Left hindlimb (tissue), 1 donor: ENCODE data around the gene AIFM3.

Experiments
- DNase-seq: peaks from one replicate; pipeline ENCODE4 v3.0.0-alpha.2; 2018

The AIFM3 gene

DNA sequence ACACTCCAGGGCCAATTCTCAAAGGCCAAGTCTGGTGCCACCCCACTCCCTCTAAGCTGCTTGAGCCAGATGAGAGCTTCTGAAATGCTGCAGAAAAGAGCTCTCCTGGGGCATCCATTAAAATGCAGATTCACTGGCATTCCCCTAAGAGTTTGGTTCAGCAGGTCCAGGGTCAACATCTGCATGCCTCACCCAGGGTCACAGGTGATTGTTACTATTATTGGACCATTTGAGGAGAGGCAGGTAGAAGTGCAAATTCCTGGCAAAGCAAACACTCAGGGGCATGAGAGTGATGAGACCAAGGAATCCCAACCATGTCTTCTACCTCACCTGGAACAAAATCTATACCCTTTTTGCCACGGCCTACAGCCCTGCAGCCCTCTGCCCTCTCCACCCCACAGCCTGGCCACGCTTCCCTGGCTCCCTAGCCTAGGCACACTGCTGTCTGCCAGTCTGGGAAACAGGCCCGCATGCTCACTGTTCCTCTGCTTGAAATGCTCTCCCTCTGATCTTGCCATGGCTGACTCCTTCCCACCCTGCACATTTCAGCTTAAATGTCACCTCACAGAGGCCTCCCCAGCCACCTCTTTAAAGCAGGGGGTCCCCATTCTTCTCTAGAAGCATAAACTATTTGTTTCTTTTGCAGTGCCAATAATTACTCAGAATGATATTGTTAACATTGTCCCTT, 43.5 kb downstream of the AIFM3 start:
- DNase-seq = no peak

DNA sequence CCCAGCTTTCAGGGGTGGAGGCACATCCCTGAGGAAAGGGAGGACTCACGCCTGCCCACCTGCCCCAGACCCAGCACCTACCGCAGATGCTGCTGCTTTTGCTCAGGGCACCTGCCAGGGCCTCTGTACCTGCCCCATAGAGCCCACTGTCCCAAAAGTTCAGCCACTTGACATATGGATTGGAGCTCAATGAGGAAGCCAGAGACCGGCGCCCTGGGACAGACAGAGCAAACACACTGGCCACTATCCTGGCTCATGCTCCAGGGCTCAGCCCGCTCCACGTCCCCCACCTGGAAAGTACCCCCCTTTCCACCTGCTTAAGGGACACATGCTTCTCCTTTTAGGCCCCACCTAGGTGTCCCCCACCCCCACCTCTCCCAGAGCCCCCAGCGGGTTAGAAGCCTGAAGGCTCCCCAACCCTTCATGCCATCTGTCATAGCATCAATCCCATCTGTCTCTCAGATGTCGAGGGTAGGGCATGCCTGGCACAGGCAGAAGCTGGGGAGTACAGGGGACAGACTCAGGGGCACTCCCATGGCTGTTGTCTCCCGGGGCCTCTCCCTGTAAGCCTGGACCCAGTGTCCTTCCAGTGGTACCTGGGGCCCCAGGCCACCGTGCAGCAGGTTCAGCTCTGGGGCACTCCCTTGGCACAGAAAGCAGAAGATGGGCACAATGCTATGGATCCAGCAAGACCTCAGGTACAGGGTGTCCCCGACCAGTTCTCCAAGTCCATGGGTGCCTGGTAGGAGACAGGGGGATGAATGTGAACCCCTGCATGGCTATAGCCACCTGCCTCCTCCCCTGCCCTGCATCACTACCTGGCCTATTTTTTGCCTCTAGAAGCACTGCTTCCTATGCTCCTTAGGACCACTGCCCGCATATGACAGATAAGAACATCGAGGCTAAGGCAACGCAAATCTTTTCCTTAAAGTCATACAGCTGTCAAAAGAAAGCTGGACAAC, 45.7 kb downstream of the AIFM3 start:
- DNase-seq = no peak

DNA sequence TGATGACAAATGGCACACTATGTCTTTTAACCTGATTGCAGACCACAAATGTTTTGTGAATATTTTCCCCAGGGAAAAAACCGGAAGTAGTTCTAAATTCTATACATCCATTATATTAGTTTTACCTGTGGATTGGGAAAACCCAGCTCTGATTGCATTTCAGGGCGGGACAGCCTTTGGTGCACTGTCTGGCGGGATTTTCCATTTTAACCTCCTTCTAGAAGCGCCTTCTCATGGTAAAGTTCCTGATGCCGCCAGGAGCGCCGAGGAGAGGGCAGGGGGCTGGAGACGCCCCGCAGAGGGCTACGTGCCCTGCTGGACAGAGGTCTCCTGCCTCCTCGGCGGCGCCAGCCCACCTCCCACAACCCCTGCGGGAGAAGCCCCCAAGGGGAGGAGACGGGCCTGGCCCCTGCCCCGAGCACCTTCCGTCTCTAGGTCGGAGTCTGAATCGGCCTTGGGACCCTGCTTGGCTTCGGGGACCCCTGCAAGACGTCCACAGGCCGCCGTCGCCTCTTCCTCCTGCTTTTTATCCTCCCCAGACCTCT, 46.7 kb downstream of the AIFM3 start:
- DNase-seq = no peak

DNA sequence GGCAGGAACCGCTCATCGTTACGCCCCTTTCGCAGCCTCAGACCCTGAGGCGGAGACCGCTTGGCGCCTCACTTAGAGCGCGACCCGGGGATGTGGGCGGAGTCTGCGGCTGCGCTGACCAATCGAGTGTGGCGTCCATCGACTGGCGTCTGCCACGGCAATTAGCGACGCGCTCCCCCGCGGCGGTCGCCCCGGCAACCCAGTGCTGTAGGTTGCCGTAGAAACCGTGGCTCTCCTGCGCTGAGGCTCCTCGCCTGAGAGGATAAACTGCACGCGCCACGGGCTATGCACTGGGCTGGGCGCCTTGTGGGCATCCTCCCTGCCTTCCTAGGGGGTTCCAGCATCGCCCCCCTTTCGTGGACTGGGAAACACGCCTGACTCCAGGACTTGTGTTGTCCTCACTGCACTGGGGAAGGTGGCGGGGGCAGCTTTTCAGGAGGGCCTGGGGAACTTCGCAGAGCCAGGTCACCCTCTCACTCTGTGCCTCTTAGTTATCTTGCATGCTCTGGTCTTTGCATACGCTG, 47.2 kb downstream of the AIFM3 start:
- DNase-seq = peak; percentile 93

DNA sequence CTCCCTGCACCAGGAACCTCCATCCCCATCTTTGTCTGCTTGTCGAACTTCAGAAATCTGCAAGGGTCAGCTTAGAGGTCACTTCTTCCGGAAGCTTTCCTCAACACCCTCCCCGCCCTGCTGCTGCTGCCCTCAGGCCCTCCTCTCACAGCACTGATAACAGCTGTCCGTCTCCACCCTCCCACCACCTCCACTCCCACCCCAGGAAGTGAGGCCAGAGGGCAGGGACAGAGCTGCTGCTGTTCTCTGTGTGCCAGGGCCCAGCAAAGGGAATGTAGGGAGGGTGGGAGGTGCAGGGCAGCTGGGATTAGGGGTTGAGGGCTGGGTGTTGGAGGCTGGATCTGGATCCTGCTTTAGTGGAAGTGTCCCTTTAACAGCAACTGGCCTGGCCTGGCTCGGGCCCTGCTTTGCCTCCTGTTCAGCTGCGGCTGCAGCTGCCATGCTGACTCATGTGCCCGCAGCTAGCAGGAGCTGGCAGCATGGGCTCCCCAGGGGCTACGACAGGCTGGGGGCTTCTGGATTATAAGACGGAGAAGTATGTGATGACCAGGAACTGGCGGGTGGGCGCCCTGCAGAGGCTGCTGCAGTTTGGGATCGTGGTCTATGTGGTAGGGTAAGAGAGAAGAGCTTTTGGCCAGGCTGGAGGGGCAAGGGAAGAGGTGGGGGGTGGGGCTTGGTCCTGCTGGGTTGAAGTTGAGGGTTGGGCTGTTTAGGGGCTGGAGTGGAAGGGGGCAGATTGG, 47.8 kb downstream of the AIFM3 start, which contains the start of gene P2RX6:
Gene P2RX6, plus strand, starts transcription at position 440 of the 740 bp plus-strand sequence. Its CDS starts 10 bp downstream, at position 450.
- peak; percentile 86 for DNase-seq

DNA sequence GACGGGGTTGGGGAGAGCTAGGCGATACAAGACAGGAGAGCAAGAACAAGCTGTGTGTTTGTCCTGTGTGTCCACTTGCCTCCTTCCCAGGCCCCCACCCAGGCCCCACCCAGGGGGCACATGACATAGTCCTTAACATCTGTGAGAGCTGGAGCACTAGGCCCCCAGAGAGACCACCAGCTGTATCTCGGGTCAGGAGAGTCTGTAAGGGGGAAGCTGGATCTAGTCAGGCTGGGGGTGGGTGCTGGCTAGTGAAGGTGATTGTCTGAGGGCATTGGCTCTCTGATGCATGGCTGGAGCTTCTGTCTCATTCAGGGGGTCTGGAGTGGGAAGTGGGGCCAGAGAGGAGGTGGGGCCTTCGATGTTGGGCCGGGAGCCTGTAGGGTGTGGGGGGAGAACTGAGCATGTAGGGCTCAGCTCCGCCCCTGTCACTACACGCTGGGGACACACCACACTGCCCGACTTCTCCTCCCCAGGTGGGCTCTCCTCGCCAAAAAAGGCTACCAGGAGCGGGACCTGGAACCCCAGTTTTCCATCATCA, 48.5 kb downstream of the AIFM3 start:
- DNase-seq = no peak

DNA sequence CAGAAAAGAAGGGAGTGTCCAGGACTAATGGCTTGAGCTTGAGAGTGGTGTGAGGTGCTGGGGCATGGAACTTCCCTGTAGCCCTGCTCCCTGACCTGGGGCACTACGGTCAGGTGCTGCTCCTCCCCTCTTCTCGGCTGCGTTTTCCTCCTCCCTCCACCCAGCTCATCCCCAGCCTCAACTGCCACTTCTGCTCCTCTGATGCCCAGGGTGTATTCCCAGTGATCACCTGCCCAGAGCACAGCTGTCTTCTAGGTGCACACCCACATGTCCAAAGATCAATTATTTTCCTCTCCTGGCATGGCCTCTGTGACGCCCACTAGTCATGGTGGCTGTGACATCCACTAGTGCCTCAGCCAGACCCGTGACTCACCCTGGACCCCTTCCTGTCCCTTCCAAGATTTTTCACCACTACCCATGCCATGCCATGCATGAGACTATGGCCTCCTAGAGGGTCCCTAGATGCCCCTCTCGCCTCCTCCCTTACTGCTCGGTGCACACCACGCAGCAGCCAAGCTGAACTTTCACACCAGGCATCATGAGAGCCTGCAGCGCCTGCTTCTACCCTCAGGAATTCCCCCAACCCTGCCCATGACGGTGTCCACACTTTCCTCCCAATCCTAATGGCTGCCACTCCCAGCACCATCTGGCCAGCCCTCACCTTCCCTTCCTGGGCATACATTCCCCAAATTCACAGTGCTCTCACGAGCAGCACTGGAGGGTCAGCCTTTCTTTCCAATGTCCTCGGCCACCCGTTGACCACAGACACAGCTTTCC, 49.8 kb downstream of the AIFM3 start:
- no peak for DNase-seq

DNA sequence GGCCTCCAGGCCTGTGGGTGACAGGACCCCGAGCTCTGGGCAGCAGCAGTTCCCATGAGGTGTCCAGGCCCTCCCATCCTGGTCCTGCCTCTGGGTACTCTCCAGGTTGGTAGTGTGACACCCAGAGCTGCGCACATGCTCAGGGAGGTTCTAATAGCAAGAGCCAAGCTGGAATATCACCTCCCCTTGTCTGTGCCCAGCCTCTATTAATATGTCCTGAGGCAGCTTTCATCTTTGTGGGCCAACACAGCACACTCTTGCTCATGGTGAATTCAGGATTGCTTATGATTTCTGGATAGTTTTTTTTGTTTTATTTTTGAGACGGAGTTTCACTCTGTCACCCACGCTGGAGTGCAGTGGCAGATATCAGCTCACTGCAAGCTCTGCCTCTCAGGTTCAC, 51.3 kb downstream of the AIFM3 start:
- DNase-seq = no peak

DNA sequence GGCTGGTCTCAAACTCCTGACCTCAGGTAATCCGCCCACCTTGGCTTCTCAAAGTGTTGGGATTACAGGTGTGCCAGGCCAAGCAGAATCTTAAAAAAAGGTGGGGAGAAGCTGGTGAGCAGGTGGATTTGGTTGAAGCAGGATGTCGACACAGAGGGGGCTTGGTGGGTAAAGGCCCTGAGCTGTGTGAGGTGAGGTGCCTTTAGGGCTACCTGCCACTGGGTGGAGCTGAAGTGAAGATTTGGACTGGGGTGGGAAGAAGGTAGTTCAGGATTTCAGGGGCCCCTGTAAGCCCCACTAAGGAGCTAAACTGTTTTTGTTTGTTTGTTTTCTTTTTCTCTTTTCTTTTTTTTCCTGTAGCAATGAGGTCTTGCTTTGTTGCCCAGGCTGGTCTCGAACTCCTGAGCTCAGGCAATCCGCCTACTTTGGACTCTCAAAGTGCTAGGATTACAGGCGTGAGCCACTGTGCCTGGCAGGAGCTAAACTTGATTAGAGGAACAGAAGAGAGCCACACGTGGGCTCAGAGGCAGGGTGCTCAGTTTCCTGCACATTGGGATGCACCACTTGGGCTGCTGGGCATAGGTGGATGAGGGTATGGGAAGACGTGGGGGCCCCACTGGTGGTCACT, 53.9 kb downstream of the AIFM3 start:
- no peak for DNase-seq

DNA sequence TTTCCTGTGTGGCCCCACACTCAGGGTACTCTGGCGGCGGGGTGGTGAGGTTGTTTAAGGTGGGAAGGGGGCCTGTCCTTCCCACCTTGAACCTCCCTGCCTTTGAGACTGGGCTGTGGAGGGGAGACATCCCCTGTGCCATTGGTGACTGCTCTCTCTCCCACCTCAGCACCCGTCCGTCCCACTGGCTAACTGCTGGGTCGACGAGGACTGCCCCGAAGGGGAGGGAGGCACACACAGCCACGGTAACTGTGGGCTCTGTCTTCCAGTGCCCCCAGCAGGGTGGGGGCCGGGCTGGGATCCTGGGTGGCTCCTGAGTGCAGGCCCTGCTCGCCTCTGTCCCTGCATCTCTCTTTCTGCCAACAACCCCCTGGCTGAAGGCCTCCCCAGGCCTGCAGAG, 55.5 kb downstream of the AIFM3 start:
- DNase-seq = no peak

DNA sequence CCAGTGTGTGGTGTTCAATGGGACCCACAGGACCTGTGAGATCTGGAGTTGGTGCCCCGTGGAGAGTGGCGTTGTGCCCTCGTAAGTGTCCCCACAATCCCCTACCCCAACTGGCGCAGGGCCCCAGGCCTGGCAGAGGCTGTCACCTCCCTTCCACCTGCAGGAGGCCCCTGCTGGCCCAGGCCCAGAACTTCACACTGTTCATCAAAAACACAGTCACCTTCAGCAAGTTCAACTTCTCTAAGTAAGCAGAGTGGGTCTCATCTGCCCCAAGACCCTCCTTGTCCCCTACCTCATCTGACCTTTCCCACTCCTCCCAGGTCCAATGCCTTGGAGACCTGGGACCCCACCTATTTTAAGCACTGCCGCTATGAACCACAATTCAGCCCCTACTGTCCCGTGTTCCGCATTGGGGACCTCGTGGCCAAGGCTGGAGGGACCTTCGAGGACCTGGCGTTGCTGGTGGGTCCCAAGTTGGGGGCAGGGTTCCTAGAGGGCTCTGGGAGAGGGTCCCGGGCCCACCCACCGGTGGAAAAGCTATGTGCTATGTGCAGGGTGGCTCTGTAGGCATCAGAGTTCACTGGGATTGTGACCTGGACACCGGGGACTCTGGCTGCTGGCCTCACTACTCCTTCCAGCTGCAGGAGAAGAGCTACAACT, 56.0 kb downstream of the AIFM3 start:
- DNase-seq = no peak

DNA sequence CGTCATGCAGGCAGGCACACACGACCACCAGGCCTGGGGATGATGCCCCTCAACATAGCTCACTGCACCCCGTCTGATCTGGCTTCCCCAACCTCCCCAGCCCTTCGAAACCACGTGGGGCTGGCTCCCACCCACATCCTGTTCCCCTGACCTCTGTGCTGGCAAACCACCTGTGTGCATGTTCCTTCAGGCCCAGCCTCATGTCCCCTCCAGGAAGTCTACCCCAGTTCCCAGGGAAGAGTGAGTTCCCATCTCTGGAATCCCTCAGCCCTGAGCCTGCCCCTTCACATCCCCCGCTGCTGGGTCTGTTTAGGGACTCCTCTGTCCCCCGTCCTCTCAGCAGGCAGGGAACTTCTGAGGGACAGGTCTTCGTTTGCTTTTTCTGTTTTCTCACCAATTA, 58.2 kb downstream of the AIFM3 start:
- DNase-seq = no peak

DNA sequence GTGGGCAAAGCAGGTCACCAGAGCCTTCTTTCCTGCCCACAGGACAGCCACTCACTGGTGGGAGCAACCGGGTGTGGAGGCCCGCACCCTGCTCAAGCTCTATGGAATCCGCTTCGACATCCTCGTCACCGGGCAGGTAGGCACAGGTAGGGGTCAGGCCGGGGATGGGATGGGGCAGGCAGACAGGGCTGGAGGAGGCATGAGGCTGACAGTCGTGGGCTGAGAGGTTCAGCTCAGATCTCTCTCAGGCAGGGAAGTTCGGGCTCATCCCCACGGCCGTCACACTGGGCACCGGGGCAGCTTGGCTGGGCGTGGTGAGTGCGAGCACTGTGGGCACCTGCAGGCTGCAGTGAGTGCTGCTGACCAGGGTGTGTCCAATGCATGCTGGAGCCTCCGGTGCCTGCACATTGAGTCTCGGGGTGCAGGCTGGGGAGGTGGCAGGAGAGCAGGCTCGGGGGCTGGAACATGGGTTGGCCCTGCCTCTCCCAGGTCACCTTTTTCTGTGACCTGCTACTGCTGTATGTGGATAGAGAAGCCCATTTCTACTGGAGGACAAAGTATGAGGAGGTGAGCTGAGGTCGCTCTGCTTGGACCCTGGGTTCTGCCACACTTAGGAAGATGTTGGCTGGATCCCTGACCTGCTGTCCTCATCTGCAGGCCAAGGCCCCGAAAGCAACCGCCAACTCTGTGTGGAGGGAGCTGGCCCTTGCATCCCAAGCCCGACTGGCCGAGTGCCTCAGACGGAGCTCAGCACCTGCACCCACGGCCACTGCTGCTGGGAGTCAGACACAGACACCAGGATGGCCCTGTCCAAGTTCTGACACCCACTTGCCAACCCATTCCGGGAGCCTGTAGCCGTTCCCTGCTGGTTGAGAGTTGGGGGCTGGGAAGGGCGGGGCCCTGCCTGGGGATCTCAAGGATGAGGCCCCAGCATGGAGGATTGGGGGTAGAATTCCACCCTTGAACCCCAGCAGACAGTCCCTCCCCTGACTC, 59.0 kb downstream of the AIFM3 start:
- DNase-seq = no peak

DNA sequence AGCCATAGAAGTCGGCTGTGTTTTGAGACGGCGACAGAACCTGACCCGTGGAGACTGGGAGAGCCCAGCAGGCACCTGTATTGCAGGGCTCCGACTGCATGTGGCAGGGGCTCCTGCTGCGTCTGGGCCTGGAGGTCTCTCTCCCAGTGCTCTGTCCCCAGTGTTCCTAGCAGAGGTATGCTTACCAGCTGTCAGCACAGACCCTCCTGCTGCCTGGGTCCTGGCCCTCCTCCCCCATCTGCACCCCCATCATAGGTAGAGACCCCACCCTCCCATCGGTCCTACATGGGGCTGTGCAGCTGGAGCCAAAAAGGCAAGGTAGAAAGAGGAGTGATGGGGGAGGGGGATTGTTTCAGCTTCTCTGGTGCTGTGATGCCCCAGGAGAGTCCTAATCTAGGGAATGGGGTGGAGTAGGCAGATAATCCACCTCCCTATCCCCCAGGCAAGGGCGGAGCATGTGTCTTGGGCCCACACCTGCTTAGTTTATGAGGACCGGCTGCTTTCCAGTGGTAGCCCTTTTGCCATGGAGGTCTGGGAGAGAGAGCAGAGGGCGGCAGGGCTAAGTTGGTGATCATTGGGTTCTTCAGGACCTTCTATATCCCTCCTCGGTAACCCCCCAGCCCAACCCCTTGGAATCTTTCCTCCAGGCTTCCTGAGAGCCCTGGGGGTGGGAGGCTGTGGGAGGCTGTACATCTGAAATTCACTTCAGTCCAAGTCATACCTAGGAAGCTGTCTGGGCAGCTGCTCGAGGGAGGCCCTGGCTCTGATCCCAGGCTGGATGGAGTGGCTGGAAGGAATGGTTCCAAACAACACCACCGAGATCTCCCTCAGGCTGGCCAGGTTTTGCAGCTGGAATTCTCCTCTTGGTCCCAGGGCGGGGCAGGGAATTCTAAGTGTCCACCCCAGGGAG, 60.0 kb downstream of the AIFM3 start:
- DNase-seq = peak; percentile 64

DNA sequence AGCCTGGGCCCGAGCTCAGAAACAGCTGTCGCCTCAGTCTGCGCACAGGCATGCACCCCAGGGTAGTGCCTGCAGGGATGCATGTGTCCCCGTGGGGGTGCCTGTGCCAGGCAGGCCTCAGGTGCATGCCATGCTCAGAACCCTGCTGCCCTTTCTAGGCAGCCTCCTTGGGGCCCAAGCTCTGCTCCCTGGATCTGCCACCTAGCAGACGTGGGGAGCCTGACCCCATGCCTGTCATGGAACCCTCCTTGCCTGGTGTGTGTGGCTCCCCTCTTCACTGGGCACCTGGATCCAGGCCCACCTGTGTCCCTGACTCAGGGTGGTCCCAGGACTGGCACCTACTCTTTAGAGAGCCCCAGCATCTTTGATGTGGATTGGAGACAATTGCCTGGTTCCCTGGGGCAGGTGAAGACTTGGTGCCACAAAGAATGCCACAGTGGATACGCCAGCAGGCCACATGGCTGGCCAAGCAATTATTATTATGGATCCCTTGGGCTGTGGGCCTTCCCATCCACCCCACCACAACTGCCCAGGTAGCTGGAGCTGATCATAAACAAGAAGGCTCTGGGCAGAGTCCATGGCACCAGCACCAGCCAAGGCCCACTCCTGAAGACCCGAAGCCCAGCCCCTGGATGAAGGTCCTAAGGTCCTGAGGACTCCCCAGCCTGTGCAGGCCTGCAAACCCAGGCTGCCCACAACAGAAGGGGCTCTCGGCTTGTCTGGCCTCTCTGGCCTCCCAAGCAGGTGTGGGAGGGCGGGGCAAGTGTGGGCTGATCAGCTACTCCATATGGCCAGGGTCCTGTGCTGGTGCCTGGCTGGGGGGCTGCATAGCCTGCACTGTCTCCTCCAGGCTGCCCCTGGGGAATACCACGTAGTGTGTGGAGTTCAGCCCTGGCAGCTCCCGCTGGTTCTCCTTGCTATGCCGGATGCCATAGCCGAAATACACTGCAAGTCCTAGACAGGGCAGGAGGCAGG, 61.5 kb downstream of the AIFM3 start:
- no peak for DNase-seq

DNA sequence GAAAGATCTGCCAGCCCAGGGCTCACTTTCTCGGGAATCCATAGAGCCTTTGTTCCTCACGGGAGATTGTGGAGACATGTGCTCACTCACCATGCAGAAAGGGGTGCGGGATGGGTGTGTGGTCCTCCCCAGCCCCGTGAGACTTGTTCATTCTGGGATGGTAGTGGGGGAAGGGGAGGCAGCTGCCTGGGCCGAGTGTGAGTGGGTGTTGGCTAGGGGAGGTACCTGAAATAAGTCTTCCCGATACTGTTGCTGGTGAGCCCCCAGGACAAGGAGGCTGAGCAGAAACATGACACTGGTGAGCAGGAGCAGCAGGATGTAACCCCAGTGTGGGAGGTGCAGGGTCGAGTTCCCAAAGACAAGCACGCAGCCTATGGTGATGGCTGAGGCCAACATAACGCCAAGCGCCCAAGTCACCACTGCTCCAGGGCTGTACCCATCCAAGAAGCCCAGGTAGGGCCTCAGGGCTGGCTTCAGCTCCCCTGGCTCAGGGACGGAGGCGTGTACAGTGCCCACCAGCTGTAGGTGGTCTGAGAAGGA, 62.5 kb downstream of the AIFM3 start:
- no peak for DNase-seq

DNA sequence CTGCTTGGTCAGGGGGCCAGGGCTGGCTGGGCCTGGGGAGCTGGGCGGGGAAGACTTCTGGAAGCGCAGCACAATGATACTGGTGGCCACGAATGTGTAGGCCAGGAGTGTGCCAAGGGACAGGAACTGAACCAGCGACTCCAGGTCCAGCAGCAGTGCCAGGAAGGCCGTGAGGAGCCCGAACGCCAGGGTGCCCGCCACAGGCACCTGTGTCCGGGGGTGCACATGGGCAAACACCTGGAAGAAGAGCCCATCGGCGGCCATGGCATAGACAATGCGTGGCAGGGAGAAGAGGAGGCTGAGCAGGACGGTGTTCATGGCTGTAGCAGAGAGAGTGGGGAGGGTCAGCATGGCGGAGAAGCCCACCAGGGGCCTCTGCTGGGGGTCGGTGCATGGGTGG, 63.0 kb downstream of the AIFM3 start:
- no peak for DNase-seq
